Mammary epithelial cell (primary cell): ENCODE measurements around the gene IL1RAPL2.

Source experiments
- CTCF ChIP-seq, 2 donors: IDR thresholded peaks in 1 of 2; conservative IDR thresholded peaks in 1 of 2; 2 replicates each; pipeline ENCODE4 v1.5.1; 2011 to 2012; ENCODE audit warnings: inconsistent platforms in 2 of 2, low read length in 2 of 2, mild to moderate bottlenecking in 2 of 2, control low read depth in 1 of 2, low read depth in 1 of 2; ENCODE audit not compliant: insufficient read depth in 1 of 2; ENCODE audit errors: extremely low read depth in 1 of 2
- EZH2 ChIP-seq: IDR thresholded peaks from 2 replicates; pipeline ENCODE4 v1.6.1; 2012; ENCODE audit warnings: low read length, inconsistent platforms, borderline replicate concordance

GRCh38 chrX:104789784-104790183 lies 223.8 kb downstream of the IL1RAPL2 start:
- TF ChIP-seq CTCF (conservative IDR thresholded peaks at IDR 0.05 in 1 of 2, IDR thresholded peaks at IDR 0.05 in 1 of 2; ENCODE audit: extremely low read depth in 1 of 2, insufficient read depth in 1 of 2, low read depth in 1 of 2, low read length in 2 of 2) (no peak), EZH2 (no peak)
